Measurements from ENCODE around the gene HSD17B14. TPM values are rescaled to one million over a fixed set of nuclear protein-coding genes. Genes with fewer than 3 reads are reported as not detected.
A peak's percentile ranks its signal among the peaks of the same experiment; 100 is the strongest.

HSD17B14 gene
- total and polyA plus RNA-seq, 9 of the 15 experiments (the other 6 are each of a cell fraction or from before 2014, with no cell fraction given): 0.16 TPM; not detected in 8

DNA sequence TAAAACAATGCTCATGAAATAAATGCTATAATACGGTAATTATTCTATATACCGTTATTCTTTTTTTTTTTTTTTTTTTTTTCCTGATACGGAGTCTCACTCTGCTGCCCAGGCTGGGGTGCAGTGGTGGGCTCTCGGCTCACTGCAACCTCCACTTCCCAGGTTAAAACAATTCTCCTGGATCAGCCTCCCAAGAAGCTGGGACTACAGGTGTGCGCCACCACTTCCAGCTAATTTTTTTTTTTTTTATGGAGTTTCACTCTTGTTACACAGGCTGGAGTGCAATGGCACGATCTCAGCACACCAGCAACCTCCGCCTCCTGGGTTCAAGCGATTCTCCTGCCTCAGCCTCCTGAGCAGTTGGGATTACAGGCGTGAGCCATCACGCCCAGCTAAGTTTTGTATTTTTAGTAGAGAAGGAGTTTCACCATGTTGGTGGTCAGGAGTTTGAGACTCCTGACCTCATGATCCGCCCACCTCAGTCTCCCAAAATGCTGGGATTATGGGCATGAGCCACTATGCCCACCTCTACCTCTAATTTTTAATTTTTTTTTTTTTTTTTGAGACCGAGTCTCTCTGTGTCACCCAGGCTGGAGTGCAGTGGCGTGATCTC is 42.8 kb upstream of the HSD17B14 start (continued):
- TF ChIP-seq, protein P1, sequence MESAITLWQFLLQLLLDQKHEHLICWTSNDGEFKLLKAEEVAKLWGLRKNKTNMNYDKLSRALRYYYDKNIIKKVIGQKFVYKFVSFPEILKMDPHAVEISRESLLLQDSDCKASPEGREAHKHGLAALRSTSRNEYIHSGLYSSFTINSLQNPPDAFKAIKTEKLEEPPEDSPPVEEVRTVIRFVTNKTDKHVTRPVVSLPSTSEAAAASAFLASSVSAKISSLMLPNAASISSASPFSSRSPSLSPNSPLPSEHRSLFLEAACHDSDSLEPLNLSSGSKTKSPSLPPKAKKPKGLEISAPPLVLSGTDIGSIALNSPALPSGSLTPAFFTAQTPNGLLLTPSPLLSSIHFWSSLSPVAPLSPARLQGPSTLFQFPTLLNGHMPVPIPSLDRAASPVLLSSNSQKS (CRISPR knock-in tag; IDR thresholded peaks at IDR 0.05): no peak
- TF ChIP-seq FOXJ2 (tag; IDR thresholded peaks at IDR 0.05): no peak; the same call in none of the 2 replicates
- no peak for TF ChIP-seq RNF2 (IDR thresholded peaks at IDR 0.05)
- no peak for TF ChIP-seq MXI1 (IDR thresholded peaks at IDR 0.05; ENCODE audit: low read depth, low read length)
- no peak for TF ChIP-seq IFI16 (CRISPR knock-in tag; IDR thresholded peaks at IDR 0.05)
- TF ChIP-seq SRSF1 (IDR thresholded peaks at IDR 0.05; ENCODE audit: low read depth, low read length): no peak
- TF ChIP-seq ZNF75A (CRISPR knock-in tag; IDR thresholded peaks at IDR 0.05): no peak
- peak; percentile 99 for TF ChIP-seq ADNP (tag; IDR thresholded peaks at IDR 0.05)
- no peak for TF ChIP-seq ZNF263 (CRISPR knock-in tag; IDR thresholded peaks at IDR 0.05; ENCODE audit: borderline replicate concordance)
- TF ChIP-seq ZNF76 (CRISPR knock-in tag; IDR thresholded peaks at IDR 0.05; ENCODE audit: borderline replicate concordance): no peak
- TF ChIP-seq SMARCC2 (IDR thresholded peaks at IDR 0.05; ENCODE audit: low read depth): no peak
- TF ChIP-seq SRF (CRISPR knock-in tag; IDR thresholded peaks at IDR 0.05): 0 out of 4 replicates have a peak, but pooled peaks of 1 of the 2 experiments have one; percentile 23
- TF ChIP-seq, protein P2, sequence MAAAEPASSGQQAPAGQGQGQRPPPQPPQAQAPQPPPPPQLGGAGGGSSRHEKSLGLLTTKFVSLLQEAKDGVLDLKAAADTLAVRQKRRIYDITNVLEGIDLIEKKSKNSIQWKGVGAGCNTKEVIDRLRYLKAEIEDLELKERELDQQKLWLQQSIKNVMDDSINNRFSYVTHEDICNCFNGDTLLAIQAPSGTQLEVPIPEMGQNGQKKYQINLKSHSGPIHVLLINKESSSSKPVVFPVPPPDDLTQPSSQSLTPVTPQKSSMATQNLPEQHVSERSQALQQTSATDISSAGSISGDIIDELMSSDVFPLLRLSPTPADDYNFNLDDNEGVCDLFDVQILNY (CRISPR knock-in tag; IDR thresholded peaks at IDR 0.05): no peak
- peak; percentile 10; the same call in 1 of the 2 replicates for TF ChIP-seq FOSL1 (tag; conservative IDR thresholded peaks at IDR 0.05)
- TF ChIP-seq, protein P3, sequence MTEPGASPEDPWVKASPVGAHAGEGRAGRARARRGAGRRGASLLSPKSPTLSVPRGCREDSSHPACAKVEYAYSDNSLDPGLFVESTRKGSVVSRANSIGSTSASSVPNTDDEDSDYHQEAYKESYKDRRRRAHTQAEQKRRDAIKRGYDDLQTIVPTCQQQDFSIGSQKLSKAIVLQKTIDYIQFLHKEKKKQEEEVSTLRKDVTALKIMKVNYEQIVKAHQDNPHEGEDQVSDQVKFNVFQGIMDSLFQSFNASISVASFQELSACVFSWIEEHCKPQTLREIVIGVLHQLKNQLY (CRISPR knock-in tag; conservative IDR thresholded peaks at IDR 0.05): no peak
- no peak for TF ChIP-seq ZEB2 (IDR thresholded peaks at IDR 0.05)
- no peak for TF ChIP-seq YBX1 (IDR thresholded peaks at IDR 0.05)
- TF ChIP-seq CHCHD3 (CRISPR knock-in tag; IDR thresholded peaks at IDR 0.05): no peak
- TF ChIP-seq, protein P4, sequence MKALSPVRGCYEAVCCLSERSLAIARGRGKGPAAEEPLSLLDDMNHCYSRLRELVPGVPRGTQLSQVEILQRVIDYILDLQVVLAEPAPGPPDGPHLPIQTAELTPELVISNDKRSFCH (CRISPR knock-in tag; IDR thresholded peaks at IDR 0.05): no peak
- TF ChIP-seq, protein P4 (tag; IDR thresholded peaks at IDR 0.05): no peak; the same call in 1 of the 2 replicates
- TF ChIP-seq, protein P5, sequence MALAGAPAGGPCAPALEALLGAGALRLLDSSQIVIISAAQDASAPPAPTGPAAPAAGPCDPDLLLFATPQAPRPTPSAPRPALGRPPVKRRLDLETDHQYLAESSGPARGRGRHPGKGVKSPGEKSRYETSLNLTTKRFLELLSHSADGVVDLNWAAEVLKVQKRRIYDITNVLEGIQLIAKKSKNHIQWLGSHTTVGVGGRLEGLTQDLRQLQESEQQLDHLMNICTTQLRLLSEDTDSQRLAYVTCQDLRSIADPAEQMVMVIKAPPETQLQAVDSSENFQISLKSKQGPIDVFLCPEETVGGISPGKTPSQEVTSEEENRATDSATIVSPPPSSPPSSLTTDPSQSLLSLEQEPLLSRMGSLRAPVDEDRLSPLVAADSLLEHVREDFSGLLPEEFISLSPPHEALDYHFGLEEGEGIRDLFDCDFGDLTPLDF (CRISPR knock-in tag; IDR thresholded peaks at IDR 0.05): no peak
- no peak for TF ChIP-seq ZNF766 (CRISPR knock-in tag; conservative IDR thresholded peaks at IDR 0.05)
- TF ChIP-seq, protein P6, sequence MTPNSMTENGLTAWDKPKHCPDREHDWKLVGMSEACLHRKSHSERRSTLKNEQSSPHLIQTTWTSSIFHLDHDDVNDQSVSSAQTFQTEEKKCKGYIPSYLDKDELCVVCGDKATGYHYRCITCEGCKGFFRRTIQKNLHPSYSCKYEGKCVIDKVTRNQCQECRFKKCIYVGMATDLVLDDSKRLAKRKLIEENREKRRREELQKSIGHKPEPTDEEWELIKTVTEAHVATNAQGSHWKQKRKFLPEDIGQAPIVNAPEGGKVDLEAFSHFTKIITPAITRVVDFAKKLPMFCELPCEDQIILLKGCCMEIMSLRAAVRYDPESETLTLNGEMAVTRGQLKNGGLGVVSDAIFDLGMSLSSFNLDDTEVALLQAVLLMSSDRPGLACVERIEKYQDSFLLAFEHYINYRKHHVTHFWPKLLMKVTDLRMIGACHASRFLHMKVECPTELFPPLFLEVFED (CRISPR knock-in tag; conservative IDR thresholded peaks at IDR 0.05): no peak
- TF ChIP-seq RBM14 (IDR thresholded peaks at IDR 0.05; ENCODE audit: borderline replicate concordance, insufficient read depth, low read depth, low read length): no peak

Data from K562 (cell line).